Subcutaneous adipose tissue (tissue), 4 donors: ENCODE results near the gene SLC29A1. TPM values are rescaled to one million over a fixed set of nuclear protein-coding genes. Genes with fewer than 3 reads are reported as not detected.

Experiments
- CTCF ChIP-seq: fragments of 450-650 bp; IDR thresholded peaks from one replicate; pipeline ENCODE4 v1.5.1; 2016; ENCODE audit warnings: low read depth, mild to moderate bottlenecking, control low read depth, antibody characterized with exemption, moderate library complexity
- total RNA-seq, 4 donors: library from RNA; depleted of rRNA; stranded (reverse); fragments of >200 nt; gene quantifications; one replicate each; pipeline ENCODE4 v1.1.0, GENCODE V29; 2016

SLC29A1 gene
- total RNA-seq, 4 donors from 2014 or later: 86.3 to 150 (median 113) TPM

DNA sequence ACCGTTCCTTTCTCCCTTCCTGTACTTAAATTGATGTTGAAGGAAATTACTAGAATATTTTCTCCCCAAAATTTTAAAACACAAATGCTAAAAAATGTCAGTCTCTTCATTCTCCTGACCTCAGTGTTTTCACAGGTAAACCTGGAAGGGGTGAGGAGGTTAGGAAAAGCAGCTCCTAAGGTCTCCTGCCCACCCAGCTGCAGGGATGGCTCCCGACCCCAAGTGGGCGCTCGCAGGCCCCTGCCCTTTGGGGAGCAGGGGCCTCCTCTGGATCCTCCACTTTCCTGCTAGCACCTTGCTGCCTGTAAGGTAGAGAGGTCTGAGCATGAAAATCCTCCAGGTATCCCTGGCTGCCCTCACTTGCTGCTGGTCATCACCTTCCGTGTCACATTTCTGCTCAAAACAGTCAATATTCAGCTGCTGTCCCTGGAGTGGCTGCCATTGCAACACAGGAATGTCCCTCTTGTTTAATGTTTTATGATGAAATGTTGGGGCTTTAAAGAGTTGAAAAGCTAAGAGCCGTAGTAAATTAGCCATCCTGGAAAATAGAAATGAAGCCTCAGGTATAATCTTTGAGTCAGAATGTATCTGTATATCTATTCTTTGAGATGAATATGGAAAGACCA, 12.6 kb downstream of the SLC29A1 start:
- TF ChIP-seq CTCF: no peak

- TF ChIP-seq CTCF: no peak
Measured at GRCh38 chr6:44237021-44237812, 13.8 kb downstream of the SLC29A1 start.

DNA sequence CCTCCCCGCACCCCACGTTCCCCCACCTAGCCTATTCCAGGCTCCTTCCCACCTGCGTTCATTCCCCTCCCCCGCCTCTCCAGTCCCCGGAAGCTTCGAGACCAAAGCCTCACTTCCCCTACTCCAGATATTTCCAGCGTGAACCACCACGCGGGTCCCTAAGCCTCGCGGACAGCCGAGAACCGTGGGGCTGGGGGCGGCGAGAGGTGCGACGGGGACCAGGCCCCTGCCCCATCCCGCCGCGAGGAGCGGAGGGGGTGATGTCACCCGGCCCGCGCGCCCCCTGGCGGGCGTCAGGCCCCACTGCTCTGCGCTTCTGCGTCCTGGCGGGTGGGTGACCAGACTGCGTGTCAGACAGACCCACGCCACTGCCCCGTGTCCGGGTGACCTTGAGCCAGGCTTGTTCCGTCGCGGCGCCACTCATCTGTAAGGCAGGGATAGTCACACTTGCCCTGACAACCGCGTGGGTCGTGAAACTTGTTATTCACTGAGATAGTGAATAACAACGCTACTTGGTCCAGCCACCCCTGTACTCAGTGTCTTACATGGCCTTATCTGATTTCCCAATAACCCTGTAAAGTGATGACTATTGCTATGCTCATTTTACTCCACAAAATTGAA, 14.5 kb downstream of the SLC29A1 start:
- TF ChIP-seq CTCF: no peak

- no peak for TF ChIP-seq CTCF
Measured at GRCh38 chr6:44238687-44239350, 15.4 kb downstream of the SLC29A1 start.

DNA sequence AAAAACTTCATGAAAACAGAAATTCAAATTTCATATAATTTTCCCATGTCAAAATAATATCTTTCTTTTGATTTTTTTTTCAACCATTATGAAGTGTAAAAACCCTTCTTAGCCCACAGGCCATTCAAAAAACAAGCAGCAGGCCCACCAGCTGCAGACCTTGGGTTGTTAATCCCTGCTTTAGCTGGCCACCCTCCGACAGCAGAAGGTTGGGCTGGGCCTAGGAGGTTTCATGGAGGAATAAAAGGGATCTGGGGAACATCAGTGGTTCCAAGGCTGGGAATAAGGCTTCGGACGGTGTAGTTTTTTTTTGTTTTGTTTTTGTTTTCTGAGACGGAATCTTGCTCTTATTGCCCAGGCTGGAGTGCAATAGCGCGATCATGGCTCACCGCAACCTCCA, 19.9 kb downstream of the SLC29A1 start:
- TF ChIP-seq CTCF: no peak

GRCh38 chr6:44245391-44245911, 22.1 kb downstream of the SLC29A1 start:
- TF ChIP-seq CTCF: no peak
